ENCODE measurements around the gene HNF4A. TPM values are rescaled to one million over a fixed set of nuclear protein-coding genes. Genes with fewer than 3 reads are reported as not detected.

The HNF4A gene
- total and polyA plus RNA-seq, 2 of the 13 experiments (the other 11 are each of a cell fraction or from before 2014, with no cell fraction given): 80.9 to 169 TPM

- no peak overlapping the region for H2AFZ ChIP-seq (ENCODE audit: low read length)
- no peaks in the 10 kb centered on the region for H3K9me3 ChIP-seq (ENCODE audit: low read length)
- H3K4me3 ChIP-seq (replicated peaks in 1 of 3; ENCODE audit: insufficient read depth in 1 of 3, low read depth in 2 of 3, low read length in 3 of 3): no peak overlapping the region
- peak overlapping the region; percentile 87 for H3K27ac ChIP-seq (ENCODE audit: extremely low read length, insufficient read depth, low read length)
- BruUV-seq (replicated peaks): no TSS peak
- no peaks in the 10 kb centered on the region for H3K27me3 ChIP-seq (ENCODE audit: control insufficient read depth in 1 of 2, insufficient read depth in 2 of 2, low read length in 2 of 2)
- FAIRE-seq (no peak), ATAC-seq (no peak), DNase-seq (ENCODE audit: low spot score) (no peak)
- peaks cover 15% of the 10 kb centered on the region for H3K79me2 ChIP-seq (ENCODE audit: insufficient read depth, low read length)
- CTCF ChIA-PET (ENCODE audit: low intra/inter-chr PET ratio, low total read pairs): interaction anchor here (1.2 to 1.5 kb wide), 3 partner anchors 25 to 49 kb away, joined by 3 to 4 read pairs (median 3); no protein-coding TSS in a partner anchor
- 74% methylated on average over 10 of the region's 10 CpGs for WGBS (ENCODE audit: low lambda C conversion rate)
- peaks cover 55 to 76% of the 10 kb centered on the region in 2 experiments for H3K36me3 ChIP-seq (replicated peaks in 1 of 2; ENCODE audit: control insufficient read depth in 1 of 2, insufficient read depth in 2 of 2, low read length in 2 of 2)
- H3K4me2 ChIP-seq (ENCODE audit: low read depth, low read length): peak overlapping the region; percentile 56
- POLR2A ChIA-PET: interaction anchor here (0.8 to 11.5 kb wide), 26 partner anchors 9 to 199 kb away, joined by 3 to 556 read pairs (median 8); partner anchors contain the start of genes FITM2, HNF4A, SERINC3 and TTPAL
- in situ Hi-C loops (cut with HindIII; ENCODE audit: extremely low pct_ligation_motif_present, low pct_unique_long_range_greater_than_20kb) (no loop called here), intact Hi-C loops (cut with micrococcal nuclease; ENCODE audit: unreplicated experiment) (loop anchor here (1.0 to 2.0 kb wide), 3 partner anchors 10 to 23 kb away; no protein-coding TSS in a partner anchor)
- peak overlapping the region; percentile 34; the same call in 1 of the 2 replicates for H3K9ac ChIP-seq (ENCODE audit: insufficient read depth, low read depth, low read length)
- no peaks in the 10 kb centered on the region for H4K20me1 ChIP-seq (ENCODE audit: insufficient read depth, low read length)
- H3K4me1 ChIP-seq (ENCODE audit: insufficient read depth, low read length): peaks cover 100% of the 10 kb centered on the region
- TF ChIP-seq NFKB2 (CRISPR knock-in tag; IDR thresholded peaks at IDR 0.05; ENCODE audit: borderline replicate concordance) (no peak), ZNF770 (CRISPR knock-in tag; IDR thresholded peaks at IDR 0.05) (peak; percentile 89), ZNF629 (CRISPR knock-in tag; conservative IDR thresholded peaks at IDR 0.05) (no peak), TMF1 (CRISPR knock-in tag; IDR thresholded peaks at IDR 0.05; ENCODE audit: low read depth) (no peak), PRDM15 (CRISPR knock-in tag; IDR thresholded peaks at IDR 0.05) (no peak), ZFP36 (IDR thresholded peaks at IDR 0.05; ENCODE audit: borderline replicate concordance, low read depth, low read length, partially characterized antibody) (no peak), RAD51 (IDR thresholded peaks at IDR 0.05; ENCODE audit: borderline replicate concordance) (no peak), TFDP1 (CRISPR knock-in tag; IDR thresholded peaks at IDR 0.05; ENCODE audit: borderline replicate concordance) (no peak), MAX (IDR thresholded peaks at IDR 0.05) (no peak), ZNF710 (CRISPR knock-in tag; IDR thresholded peaks at IDR 0.05; ENCODE audit: borderline replicate concordance) (no peak), ZNF589 (CRISPR knock-in tag; conservative IDR thresholded peaks at IDR 0.05) (peak; percentile 78; the same call in 1 of the 2 replicates), MYC (CRISPR knock-in tag; IDR thresholded peaks at IDR 0.05; ENCODE audit: borderline replicate concordance) (0 out of 2 replicates have a peak, but pooled peaks have one; percentile 7), ZNF563 (CRISPR knock-in tag; IDR thresholded peaks at IDR 0.05) (no peak), STAG1 (CRISPR knock-in tag; IDR thresholded peaks at IDR 0.05) (no peak)
These were observed 56.4 kb downstream of the HNF4A start for GRCh38 chr20:44411757-44412401.
